HG03432 (cell line): ENCODE measurements around the gene ICAM2.

Source experiments
- ATAC-seq: cut with Tn5 transposase; IDR thresholded peaks from one replicate; pipeline ENCODE4 v1.9.1; 2021; ENCODE audit warnings: mild to moderate bottlenecking, moderate library complexity; ENCODE audit not compliant: unreplicated experiment

The ICAM2 gene

DNA sequence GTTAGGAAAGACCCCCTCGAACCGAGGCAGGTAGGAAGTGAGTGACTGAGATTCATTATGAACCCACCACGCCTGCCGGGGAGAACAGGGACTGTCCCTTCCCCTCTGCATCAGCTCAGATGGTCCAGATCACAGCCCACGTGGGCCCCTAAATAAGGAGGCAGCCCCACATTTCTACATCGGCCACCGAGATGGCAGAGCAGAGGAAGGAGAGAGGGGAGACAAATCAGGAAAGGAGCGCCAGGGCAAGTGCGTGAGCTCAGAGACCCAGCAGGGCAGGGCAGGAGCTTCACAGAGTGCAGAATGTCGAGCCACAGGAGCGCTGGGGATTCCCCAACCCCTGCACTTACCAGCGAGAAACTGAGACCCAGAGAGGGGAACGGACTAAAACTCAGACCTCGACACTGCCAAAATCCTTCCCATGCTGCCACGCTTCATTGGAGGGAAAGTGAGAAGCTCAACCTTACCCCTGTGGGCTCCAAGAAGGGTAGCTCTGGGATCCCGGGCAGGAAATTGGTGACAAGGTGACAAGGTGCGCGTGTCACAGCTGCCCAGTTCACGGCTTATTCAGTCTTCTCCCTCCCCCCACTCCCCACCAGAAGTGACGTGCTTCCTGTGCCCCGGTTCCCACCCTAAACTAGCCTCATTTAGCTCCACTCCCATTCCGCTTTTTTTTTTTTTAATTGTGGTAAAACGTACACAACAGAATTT is at the start of gene ICAM2:
TSS of gene ICAM2 (minus strand) at position 578 of the 711 bp plus-strand sequence. CDS start 13,942 bp downstream, outside the sequence.
- peak; percentile 71 for ATAC-seq

DNA sequence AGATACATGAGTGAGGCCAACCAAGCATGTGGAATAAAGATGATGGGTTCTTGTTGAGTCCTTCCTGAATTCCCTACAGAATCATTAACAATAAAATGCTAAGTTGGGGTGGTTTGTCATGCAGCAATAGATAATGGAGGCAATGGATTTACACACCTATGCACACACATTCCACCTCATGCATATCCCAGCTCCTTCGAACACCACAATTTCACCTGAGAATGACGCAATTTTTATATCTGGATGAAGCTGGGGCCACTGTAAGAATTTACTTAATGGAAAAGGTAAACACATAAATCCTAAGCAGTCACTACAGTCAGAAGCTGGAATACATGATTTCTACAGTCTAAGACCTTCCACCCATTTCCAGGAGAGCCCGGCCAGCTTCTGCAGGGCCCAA is 49.8 kb upstream of the ICAM2 start:
- ATAC-seq: no peak

DNA sequence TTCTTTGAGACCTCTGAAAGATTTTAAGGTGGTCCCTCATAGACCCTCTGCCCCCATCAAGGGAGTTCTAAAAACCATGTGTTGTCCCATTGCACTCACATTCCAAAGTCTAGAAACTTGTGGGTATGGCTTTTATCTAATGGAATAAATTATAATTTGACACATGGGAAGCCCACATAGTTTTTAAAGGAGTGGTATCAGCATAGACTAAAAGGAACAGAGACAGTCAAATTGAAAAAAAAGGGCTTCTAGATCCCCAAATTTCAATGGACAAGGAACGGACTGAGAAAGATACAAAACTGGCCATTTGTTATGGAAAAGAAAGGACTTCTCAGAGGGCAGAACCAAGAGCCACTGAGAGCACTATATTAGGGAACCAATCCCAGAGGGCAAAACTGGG is 48.7 kb upstream of the ICAM2 start:
- no peak for ATAC-seq

DNA sequence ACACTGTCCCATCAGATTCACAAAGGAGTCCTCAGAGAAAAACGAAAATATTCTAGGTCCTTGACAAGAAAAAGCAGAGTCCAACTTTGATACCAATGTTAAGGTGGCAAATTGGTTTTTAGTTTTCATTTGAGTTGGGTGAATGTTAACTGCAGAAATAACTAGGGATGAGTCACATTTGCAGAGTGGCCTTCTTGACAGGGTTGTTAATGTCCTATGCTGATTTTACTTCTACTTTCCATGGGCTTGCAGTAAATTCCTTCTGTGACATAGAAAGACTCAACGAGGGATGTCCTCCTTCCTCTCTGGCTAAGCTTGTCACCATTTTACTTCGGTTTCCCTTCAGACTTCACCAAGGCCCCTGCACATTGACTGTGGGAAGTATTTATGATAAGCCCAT is 47.2 kb upstream of the ICAM2 start:
- no peak for ATAC-seq

DNA sequence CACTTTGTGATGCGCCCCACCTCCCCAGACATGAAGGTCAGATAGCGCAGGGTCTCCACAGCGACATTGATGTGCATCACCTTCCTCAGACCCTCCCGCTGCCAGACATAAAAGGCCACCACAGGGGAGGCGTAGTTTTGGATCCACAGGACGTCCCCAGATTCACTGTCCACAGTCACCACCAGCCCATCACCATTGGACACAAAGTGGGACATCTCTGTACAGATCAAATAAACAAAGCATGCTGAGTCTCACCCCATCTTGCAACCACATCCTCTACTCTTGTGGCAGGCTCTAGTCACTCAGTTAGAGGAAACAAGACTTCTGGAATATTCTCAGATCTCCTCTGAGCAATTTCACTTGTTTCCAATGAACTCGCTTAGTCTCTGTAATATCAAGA is 46.3 kb upstream of the ICAM2 start:
- ATAC-seq: no peak

DNA sequence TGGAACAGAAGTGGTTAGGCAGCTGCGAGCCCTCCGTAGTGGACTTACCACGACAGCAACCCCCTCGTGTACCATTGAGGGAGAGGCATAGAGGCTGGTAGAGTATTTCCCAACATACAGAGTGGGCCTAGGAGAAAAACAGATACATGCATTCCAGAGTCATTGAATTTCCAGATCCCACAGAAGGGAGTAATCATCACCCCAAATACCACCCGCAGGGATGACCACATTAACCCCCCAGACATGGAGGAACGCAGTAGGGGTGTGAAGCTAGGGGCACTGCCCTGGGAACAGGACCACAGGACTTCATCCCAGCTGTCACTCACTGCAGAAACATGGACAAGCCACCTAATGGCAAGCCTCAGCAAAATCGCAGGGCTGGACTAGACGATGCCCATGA is 44.7 kb upstream of the ICAM2 start:
- ATAC-seq: no peak

DNA sequence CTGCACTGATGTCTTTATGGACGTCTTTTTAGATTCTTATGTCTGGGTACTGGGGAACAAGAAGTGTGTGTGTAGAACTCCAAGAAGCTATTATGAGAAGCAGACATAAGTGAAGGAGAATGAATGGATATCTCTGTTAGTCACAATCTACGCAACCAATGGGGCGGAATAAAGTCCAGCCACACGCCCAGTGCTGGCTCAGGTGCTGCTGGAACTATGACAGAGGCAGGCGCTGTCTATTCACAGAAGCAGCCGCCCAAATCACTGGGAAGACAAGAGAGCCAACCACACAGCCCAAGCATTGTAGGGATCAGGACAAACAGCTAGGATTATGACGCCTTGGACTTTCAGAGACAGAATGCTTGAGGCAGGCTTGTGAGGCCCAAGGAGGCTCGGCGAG is 43.9 kb upstream of the ICAM2 start:
- no peak for ATAC-seq

DNA sequence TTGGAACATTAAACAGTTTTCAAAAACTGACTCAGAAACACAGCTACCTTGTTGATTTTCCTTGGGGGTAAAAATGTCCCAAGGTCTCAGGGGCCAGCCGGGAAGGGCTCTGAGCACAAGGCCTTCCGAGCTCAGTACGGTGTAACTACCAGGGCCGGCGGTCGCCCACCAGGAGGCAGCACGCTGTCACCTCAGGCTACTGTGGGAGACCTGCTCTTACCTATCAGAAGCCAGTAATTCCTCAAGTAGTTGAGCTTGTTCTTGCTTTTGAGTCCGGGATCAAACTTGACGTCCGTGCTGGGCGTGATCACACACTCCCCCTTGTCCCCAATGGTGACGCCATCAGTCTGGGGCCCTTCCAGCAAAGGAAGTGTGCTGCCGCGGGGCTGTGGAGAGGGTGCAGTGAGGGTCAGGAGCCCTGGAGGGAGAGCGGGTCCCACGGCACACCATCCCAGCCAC is 43.4 kb upstream of the ICAM2 start:
- ATAC-seq: no peak

DNA sequence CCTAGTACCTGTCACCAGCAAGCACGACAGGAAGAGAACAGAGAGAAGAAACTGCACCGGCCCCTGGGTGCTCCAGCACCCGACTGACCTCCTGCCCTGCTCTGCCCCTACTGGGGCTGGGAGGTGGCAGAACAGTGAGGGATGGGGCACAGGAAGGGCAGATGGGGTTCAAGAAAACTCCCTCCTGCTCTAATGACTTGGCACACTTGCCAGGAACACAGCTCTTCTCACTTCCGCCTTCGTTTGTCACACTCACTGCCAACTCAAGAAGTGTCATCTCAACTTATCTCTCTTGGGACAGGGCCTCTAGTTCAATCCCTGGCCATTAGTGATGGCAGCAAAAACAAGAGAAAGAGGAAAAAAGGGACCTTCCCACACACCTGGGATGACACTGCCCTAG is 42.7 kb upstream of the ICAM2 start:
- ATAC-seq: peak; percentile 49

DNA sequence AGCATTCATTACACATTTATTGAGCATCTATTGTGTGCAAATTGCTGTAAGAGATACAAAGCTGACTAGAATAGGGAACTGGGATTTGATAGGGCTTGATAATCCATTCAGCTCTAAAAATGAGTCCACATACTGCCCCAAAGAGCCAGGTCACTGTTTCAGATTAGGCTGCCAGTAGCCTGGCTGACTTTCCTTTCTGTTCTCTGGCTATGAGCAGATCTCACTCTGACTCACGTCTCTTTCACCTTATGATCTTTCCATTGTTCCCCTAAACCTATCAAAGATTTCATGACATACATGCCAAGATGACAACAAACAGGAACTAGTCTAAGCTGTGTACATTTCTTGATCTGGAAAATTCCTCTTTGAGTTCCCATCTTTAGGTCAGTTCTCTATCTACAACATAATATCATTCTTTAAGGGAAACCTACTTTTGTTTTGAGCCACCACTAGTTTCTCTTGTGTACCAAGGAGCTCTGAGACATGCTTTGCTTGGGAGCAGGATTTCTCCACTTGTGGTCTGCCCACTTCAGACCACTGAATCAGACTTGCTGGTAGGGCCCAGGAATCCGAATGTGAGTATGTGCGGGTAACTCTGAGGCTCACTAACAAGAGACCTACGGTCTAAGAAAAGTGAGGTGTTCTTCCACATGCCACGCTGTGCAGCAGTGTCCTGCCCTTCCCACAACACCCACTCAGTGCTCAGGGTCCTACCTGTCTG is 40.9 kb upstream of the ICAM2 start:
- ATAC-seq: no peak

DNA sequence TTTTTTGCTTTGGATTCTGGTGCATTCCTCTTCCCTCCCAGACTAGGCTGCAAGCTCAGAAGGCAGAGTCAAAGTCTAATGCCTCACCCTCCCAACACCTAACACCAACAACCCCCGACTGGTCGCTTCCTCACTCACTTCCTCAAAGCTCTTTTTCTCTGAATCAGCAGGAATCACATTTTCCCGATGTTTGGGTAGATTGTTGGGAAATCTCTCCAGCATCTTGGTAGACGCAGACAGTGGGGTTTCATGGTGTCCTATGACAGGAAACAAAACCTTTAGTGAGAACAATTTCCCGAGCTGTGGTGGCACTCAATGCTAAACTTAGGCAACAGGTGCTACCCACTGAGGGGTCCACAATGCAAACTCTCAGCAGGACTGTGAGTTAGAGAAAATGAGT is 39.9 kb upstream of the ICAM2 start:
- ATAC-seq: no peak

DNA sequence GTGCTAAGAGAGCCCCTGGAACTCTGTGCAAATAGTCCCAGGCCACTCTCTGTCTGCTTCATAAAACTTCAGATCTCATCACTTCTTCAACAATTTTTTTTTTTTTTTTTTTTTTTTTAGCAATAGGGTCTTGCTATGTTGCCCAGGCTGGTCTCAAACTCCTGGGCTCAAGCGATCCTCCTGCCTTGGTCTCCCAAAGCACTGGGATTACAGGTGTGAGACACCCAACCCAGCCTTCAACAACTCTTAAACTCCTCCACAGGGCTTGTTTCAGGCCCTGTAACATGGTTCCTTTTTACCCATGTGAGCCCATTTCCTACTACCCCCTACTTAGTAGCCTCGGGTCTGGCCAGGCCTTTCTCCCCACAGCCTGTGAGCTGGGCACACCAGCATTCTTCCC is 39.3 kb upstream of the ICAM2 start:
- no peak for ATAC-seq

DNA sequence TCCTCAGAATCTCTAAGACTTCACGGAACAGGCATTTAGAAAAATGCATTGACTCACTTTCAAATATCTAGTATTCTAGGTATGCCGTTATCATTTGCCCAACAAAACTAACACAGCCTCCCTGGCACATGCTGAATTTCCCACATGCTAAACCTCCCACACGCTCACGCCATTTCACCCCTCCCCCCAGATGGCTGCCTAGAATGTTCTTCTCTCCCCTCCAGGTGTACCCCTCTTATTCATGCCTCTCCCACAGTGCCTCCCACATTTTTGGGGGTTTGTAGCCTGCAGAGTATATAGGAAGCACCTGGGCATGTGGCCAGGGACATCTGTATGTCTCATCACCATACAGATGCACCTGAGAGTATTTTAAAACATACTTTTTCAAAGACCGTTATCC is 38.2 kb upstream of the ICAM2 start:
- ATAC-seq: no peak

DNA sequence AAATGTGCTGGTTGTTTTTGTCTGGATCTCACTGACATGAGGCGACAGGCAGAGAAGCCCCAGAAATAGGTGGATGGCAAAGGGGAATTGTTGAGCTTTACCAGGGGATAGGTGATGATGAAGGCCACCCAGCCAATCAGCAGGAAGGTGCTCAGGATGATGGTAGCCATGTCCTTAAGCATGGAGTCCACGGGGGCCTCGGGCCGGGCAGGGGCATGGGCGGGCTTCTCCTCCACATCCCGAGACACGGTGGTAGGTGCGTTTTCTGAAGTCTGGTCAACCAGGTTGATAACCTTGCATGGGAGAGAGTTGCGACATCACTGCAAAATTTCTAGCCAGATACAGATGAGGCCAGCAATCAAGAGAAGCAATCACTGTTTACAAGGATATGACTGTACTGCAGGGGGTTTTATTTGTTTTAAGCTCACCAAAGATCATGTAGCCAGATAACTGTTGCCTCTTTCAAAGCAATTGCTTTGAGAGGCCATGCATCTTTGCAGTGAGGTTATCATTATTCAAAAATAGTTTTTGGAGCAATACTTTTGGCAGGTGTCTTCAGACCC is 37.3 kb upstream of the ICAM2 start:
- ATAC-seq: no peak

DNA sequence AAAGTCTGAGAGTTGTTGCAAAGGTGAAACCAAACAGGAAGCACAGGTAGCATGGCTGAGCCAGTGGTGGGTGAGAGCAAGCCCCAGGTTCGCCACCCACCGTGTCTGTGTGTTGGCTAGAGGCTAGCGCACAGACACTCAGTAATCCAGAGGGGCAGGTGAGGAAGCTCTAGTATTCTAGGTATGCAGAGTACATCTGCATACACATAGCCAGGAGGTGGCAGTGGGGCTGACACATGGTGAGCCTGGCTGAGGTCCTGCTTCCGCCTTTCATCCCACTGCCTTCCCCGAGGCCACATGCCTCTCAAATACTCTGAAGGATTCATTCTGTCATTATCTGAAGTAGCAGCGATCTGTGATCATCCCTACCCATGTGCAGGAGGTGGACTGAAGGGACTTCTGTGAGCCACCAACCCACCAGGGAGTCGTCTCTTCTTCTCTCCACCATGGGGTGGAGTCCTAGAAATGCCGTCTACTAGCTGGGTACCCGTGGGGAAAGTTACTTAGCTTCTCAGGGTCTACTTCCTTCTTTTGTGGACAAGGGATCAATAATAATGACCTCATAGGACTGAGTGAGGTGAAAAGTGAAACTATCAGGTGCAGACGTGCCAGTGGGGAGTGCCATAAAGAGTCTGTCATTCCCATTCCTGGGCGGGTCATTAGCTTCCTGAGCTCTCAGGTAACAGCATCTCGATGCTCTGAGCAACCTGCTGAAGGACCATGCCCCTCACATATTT is 36.0 kb upstream of the ICAM2 start:
- peak; percentile 80 for ATAC-seq

DNA sequence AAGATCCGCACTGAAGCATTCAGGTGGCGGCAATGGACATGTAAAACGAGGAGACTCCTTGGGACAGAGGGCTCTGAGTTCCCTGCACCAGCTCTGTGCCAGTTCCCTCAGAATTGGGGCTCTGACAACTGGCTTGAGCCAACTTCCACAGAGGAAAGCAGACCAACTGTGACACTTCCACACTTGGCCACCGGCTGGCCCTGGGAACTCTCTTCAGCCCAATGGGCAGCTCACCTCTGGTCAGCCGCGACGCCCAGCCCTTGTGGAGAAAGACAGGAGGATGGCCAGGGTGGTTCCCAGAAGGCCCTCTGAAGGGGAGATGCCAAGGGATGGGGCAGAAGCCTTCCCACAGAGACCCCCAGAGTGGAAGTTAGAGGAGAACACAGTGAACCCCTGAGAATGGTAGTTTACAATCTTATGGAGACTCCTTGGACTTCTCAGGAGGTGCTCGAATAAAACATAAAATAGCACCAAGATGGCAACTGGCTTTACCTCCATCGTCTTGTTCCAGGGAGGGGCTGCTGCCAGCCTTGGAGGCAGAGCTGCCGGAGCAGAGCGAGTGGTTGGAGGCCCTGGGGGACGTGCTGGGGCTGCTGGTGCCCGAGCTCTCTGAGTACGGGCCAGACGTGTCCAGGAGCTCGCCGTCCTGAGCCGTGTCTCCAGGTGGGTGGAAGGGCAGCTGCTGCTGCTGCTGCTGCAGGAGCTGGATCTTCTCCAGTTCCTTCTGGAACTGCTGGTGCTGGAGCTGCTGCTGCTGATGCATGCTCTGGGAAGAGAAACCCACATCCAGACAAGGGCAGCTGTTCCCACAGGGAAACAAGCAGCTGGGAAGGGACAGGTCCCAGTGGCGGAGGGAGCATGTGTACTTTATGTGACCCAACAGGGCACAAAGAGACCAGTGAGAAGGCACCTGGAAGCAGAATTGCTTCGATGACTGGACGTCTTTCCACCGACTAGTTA is 35.0 kb upstream of the ICAM2 start:
- no peak for ATAC-seq

DNA sequence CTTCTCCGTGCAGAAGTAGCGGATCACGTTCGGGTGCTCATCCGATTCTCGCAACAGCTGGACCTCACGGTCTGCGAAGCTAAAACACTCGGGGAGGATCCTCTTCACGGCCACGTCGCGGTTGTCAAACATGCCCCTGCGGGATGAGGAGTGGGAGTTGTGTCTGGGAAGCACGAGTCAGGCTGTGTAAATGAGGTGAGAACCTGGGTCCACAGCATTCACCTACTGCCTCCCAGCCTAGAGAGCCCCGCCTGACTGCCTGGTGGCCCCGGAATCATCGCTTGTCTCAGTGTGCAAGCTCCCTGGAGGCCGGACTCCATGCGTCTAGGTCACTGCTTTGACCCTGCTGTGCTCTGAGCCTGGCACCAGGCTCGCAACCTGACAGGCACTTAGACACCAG is 33.9 kb upstream of the ICAM2 start:
- ATAC-seq: no peak

DNA sequence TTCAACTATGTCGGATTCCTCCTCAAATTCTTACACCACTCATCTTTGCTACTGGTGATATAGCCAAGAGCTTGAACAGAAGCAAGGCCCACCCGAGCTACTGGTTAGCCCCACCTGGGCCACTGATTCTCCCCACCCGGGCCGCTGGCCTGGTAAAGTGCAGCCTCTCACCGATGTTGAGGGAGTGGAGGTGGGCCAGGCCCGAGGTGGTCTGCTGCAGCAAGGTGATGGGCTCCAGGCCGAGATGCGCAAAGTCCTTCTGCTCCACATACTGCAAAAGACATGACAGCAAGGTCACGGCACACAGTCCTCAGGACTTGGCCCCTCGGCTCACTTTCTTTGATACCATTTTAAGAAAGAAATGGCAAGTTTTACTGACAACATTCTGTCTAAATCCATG is 32.7 kb upstream of the ICAM2 start:
- no peak for ATAC-seq

DNA sequence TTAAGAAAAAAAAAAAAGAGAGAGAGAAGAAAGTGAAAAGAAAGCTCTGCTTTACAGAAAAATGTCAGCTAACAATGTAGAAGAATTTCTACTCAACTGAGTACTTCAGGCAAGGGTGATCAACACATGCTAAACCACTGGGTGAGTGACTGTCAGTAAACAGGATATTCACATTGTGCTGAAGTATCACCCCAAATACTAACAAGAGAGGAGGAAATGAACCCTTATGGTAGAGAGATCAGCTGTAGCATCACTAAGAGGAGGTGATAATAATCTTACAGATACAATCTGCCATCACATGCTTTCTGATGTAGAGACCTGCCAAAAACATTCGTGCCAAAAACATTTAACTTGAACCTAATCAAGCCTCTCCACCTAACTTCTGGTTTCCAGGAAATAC is 30.7 kb upstream of the ICAM2 start:
- ATAC-seq: no peak

DNA sequence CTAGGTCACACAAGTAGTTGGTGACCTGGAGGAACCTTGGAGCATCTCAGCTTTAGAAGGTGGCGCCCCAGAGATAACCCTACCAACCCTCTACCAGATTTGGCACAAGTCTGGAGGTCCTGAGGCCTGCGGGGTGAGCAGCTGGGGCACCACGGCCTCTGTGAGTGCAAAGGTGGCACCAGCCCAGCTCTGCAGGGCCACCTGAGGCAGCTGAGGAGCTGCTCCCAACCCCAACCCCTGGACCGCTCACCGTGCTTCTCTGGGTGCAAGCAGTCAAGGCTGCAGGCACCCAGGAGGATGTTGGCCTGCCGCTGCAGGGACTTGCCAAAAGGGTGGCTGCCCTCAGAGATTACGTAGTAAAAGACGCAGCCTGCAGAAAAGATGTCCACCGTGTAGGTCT is 28.4 kb upstream of the ICAM2 start:
- ATAC-seq: no peak
